ENCODE data around the gene LAMA2.

GRCh38 chr6:128857806-128858205, 25.1 kb upstream of the LAMA2 start:
- TF ChIP-seq CTCF (IDR thresholded peaks at IDR 0.05) (no peak), POLR2A (IDR thresholded peaks at IDR 0.05) (no peak), POLR2AphosphoS5 (IDR thresholded peaks at IDR 0.05) (no peak), EP300 (IDR thresholded peaks at IDR 0.05) (no peak)

All from suprapubic skin (tissue), 4 donors.